ENCODE measurements around the gene ARHGAP26.

ARHGAP26 gene

GRCh38 chr5:142753116-142753631 is 17.0 kb upstream of the ARHGAP26 start:
- H3K79me2 ChIP-seq (ENCODE audit: control insufficient read depth, low read length), result no peaks in the 10 kb centered on the region
- no peaks in the 10 kb centered on the region for H3K9me2 ChIP-seq (replicated peaks; ENCODE audit: control insufficient read depth, low read length)
- H3K27me3 ChIP-seq (ENCODE audit: control insufficient read depth, low read length), result peaks cover 14% of the 10 kb centered on the region
- no peak overlapping the region for H3K4me3 ChIP-seq (ENCODE audit: low read length)
- no peak for TF ChIP-seq CTCF (IDR thresholded peaks at IDR 0.05; ENCODE audit: low read depth, low read length, poor library complexity, severe bottlenecking)
- no peak for TF ChIP-seq EZH2phosphoT487 (IDR thresholded peaks at IDR 0.05; ENCODE audit: borderline replicate concordance, low read length)
- no peak overlapping the region for H3K27ac ChIP-seq (ENCODE audit: low read depth, low read length)
- H4K20me1 ChIP-seq (ENCODE audit: control insufficient read depth, insufficient read depth, low read depth, low read length), result no peaks in the 10 kb centered on the region
- no peaks in the 10 kb centered on the region for H3F3A ChIP-seq (ENCODE audit: control insufficient read depth, insufficient read depth)
- no peak overlapping the region for H3K4me2 ChIP-seq (ENCODE audit: low read length)
- no peaks in the 10 kb centered on the region for H3K9me3 ChIP-seq (ENCODE audit: control insufficient read depth, insufficient read depth, low read length)
- H3K4me1 ChIP-seq (ENCODE audit: control insufficient read depth, low read length), result no peaks in the 10 kb centered on the region
- no peaks in the 10 kb centered on the region for H3K36me3 ChIP-seq (ENCODE audit: control insufficient read depth, low read length)

DNA sequence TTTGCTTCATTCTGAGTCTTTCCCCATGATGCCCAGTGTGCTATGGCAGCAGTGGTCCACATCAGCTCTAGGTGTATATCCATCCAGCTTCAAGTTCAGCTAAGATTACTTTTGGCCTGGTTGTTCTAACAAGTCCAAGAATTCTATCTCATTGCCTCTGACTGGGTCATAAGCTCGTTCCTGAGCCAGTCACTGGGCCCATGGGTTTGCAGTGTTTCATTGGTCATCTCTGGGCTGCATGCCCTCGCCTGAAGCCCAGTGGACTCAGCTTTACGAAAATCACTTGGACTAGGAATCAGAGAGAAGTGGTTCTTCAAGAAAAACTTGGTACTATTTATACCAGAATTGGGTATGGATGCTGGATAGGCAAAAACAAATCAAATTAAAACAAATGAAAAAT is 16.1 kb upstream of the ARHGAP26 start:
- Histone ChIP-seq H3K4me2 (ENCODE audit: low read length) (no peak overlapping the region), H3K9me2 (replicated peaks; ENCODE audit: control insufficient read depth, low read length) (no peaks in the 10 kb centered on the region), H3K36me3 (ENCODE audit: control insufficient read depth, low read length) (no peaks in the 10 kb centered on the region), H3K27me3 (ENCODE audit: control insufficient read depth, low read length) (peaks cover 14% of the 10 kb centered on the region), H3K4me3 (ENCODE audit: low read length) (no peak overlapping the region), H4K20me1 (ENCODE audit: control insufficient read depth, insufficient read depth, low read depth, low read length) (no peaks in the 10 kb centered on the region), H3F3A (ENCODE audit: control insufficient read depth, insufficient read depth) (no peaks in the 10 kb centered on the region), H3K9me3 (ENCODE audit: control insufficient read depth, insufficient read depth, low read length) (no peaks in the 10 kb centered on the region), H3K79me2 (ENCODE audit: control insufficient read depth, low read length) (no peaks in the 10 kb centered on the region), H3K4me1 (ENCODE audit: control insufficient read depth, low read length) (no peaks in the 10 kb centered on the region), H3K27ac (ENCODE audit: low read depth, low read length) (no peak overlapping the region)
- no peak for TF ChIP-seq CTCF (IDR thresholded peaks at IDR 0.05; ENCODE audit: low read depth, low read length, poor library complexity, severe bottlenecking)
- TF ChIP-seq EZH2phosphoT487 (IDR thresholded peaks at IDR 0.05; ENCODE audit: borderline replicate concordance, low read length), result no peak

GRCh38 chr5:142756576-142756975 is 13.6 kb upstream of the ARHGAP26 start:
- H3K4me3 ChIP-seq (ENCODE audit: low read length), result no peak overlapping the region
- no peaks in the 10 kb centered on the region for H3K79me2 ChIP-seq (ENCODE audit: control insufficient read depth, low read length)
- no peak overlapping the region for H3K4me2 ChIP-seq (ENCODE audit: low read length)
- no peak for TF ChIP-seq CTCF (IDR thresholded peaks at IDR 0.05; ENCODE audit: low read depth, low read length, poor library complexity, severe bottlenecking)
- no peak for TF ChIP-seq EZH2phosphoT487 (IDR thresholded peaks at IDR 0.05; ENCODE audit: borderline replicate concordance, low read length)
- H3K9me3 ChIP-seq (ENCODE audit: control insufficient read depth, insufficient read depth, low read length), result no peaks in the 10 kb centered on the region
- peaks cover 20% of the 10 kb centered on the region for H3K27me3 ChIP-seq (ENCODE audit: control insufficient read depth, low read length)
- no peaks in the 10 kb centered on the region for H4K20me1 ChIP-seq (ENCODE audit: control insufficient read depth, insufficient read depth, low read depth, low read length)
- H3K36me3 ChIP-seq (ENCODE audit: control insufficient read depth, low read length), result no peaks in the 10 kb centered on the region
- no peaks in the 10 kb centered on the region for H3K9me2 ChIP-seq (replicated peaks; ENCODE audit: control insufficient read depth, low read length)
- no peaks in the 10 kb centered on the region for H3K4me1 ChIP-seq (ENCODE audit: control insufficient read depth, low read length)
- H3K27ac ChIP-seq (ENCODE audit: low read depth, low read length), result no peak overlapping the region
- H3F3A ChIP-seq (ENCODE audit: control insufficient read depth, insufficient read depth), result no peaks in the 10 kb centered on the region

Measured in DOHH2 (cell line).